ENCODE results near the gene ZNF83. TPM values are rescaled to one million over a fixed set of nuclear protein-coding genes. Genes with fewer than 3 reads are reported as not detected.
A peak's percentile ranks its signal among the peaks of the same experiment; 100 is the strongest.

Gene ZNF83
- total and polyA plus RNA-seq, 2 of the 4 experiments (the other 2 are of a cell fraction): 32.9 to 36.9 TPM

GRCh38 chr19:52638601-52639000 is 446 bp upstream of the ZNF83 start:
- no peaks in the 10 kb centered on the region; the same call in 1 of the 2 replicates for H3K36me3 ChIP-seq (ENCODE audit: control insufficient read depth, insufficient read depth, low read length)
- H3K79me1 ChIP-seq (ENCODE audit: low read depth in 1 of 2, low read length in 2 of 2): peaks cover 14% of the 10 kb centered on the region in 2 experiments
- ATAC-seq (ENCODE audit: low read depth) (peak; percentile 48), DNase-seq (peak; percentile 69)
- no peak overlapping the region for H2BK20ac ChIP-seq (ENCODE audit: low read depth, low read length)
- no peaks in the 10 kb centered on the region for H4K20me1 ChIP-seq (ENCODE audit: insufficient read depth, low read length)
- no peak overlapping the region for H2AK5ac ChIP-seq (ENCODE audit: low read depth, low read length)
- H3K9me3 ChIP-seq (ENCODE audit: control insufficient read depth, insufficient read depth, low read length): no peaks in the 10 kb centered on the region
- H2AK9ac ChIP-seq (replicated peaks; ENCODE audit: low read depth, low read length, poor library complexity): no peak overlapping the region
- H2BK120ac ChIP-seq (ENCODE audit: low read depth, low read length): no peak overlapping the region
- H3K9ac ChIP-seq (ENCODE audit: low read depth, low read length): peak overlapping the region; percentile 43
- TF ChIP-seq FOS (IDR thresholded peaks at IDR 0.05; ENCODE audit: low read depth, low read length): no peak
- peak overlapping the region; percentile 31 for H3K27ac ChIP-seq (ENCODE audit: insufficient read depth, low read length)
- H4K8ac ChIP-seq (ENCODE audit: low read depth in 2 of 2, low read length in 2 of 2): peak overlapping the region in 1 of 2 experiments; percentile 3; a peak in 2 of 4 replicates
- peak overlapping the region; percentile 79 for H2AFZ ChIP-seq (replicated peaks; ENCODE audit: low read length, poor library complexity)
- no peak overlapping the region for H4K91ac ChIP-seq (ENCODE audit: insufficient read depth, low read depth, low read length)
- no CpG with 5 or more reads among the region's 14 CpGs for WGBS, 2 experiments (ENCODE audit: extremely low coverage in 2 of 2, insufficient read length in 1 of 2)
- dilution Hi-C loops (cut with HindIII; ENCODE audit: low sequenced_read_pairs, unreplicated experiment): no loop called here
- no peak overlapping the region for H3K18ac ChIP-seq (ENCODE audit: low read depth, low read length)
- BruUV-seq (replicated peaks): no TSS peak
- no peak overlapping the region for H2BK15ac ChIP-seq (ENCODE audit: low read depth, low read length)
- no peak overlapping the region for H4K5ac ChIP-seq (ENCODE audit: low read depth, low read length)
- peak overlapping the region; percentile 11 for H2BK5ac ChIP-seq (ENCODE audit: low read depth, low read length, poor library complexity, severe bottlenecking)
- peak overlapping the region; percentile 80 for H3K4me2 ChIP-seq (ENCODE audit: low read depth, low read length)
- H3K14ac ChIP-seq (replicated peaks; ENCODE audit: low read depth, low read length): no peak overlapping the region
- no peaks in the 10 kb centered on the region for H3K27me3 ChIP-seq (ENCODE audit: control insufficient read depth, insufficient read depth, low read length)
- intact Hi-C loops (cut with micrococcal nuclease): loop anchor here (2.0 kb wide), 1 partner anchor 52 kb away; no protein-coding TSS in a partner anchor
- H3K56ac ChIP-seq (ENCODE audit: extremely low read depth, insufficient read depth, low read length): no peak overlapping the region
- H3K4me1 ChIP-seq (ENCODE audit: control insufficient read depth, insufficient read depth, low read length): peaks cover 3% of the 10 kb centered on the region; the same call in 1 of the 2 replicates
- H3K4me3 ChIP-seq (ENCODE audit: insufficient read depth, low read depth, low read length): peak overlapping the region; percentile 43
- in situ Hi-C loops (cut with MboI; ENCODE audit: low sequenced_read_pairs): no loop called here
- H3K9me1 ChIP-seq (ENCODE audit: insufficient read depth, low read length): no peaks in the 10 kb centered on the region
- ChIA-PET CTCF (interaction anchor here (1.1 kb wide), 1 partner anchor 10 kb away, joined by 4 read pairs; no protein-coding TSS in a partner anchor), POLR2A (ENCODE audit: unreplicated experiment) (no interaction called here)
- H3K23ac ChIP-seq (ENCODE audit: low read depth, low read length): peak overlapping the region; percentile 6
- 0 out of 2 replicates have a peak overlapping the region, but pooled peaks have one; percentile 12 for H3K4ac ChIP-seq (ENCODE audit: low read depth, low read length)
